B cell (primary cell): Measurements from ENCODE around the gene HAT1. TPM values are rescaled to one million over a fixed set of nuclear protein-coding genes. Genes with fewer than 3 reads are reported as not detected.
"Not testable (repeated sequence)": the region's sequence is repeated elsewhere in the genome, so short reads cannot be mapped to it uniquely, and the experiment has no call there.

Experiments used
- ATAC-seq: fragments of 200-7000 bp; cut with Tn5 transposase; one replicate; pipeline ENCODE4 v1.10.0; 2021; ENCODE audit warnings: low read depth, mild to moderate bottlenecking, moderate number of reproducible peaks, moderate library complexity
- CTCF ChIA-PET: fragments of 350-600 bp; sonication (Branson Sonifier 250); formaldehyde crosslinking; loops from one replicate; lab custom pipeline; 2021; ENCODE audit warnings: antibody characterized with exemption, inconsistent platforms; lab: Charles Lee
- POLR2A ChIA-PET: fragments of 350-600 bp; sonication (Branson Sonifier 250); formaldehyde crosslinking; loops from one replicate; lab custom pipeline; 2021; ENCODE audit warnings: antibody characterized with exemption; lab: Charles Lee
- DNase-seq: peaks from one replicate; pipeline ENCODE4 v3.0.0; 2013
- H2AFZ ChIP-seq: 2 replicates; pipeline ENCODE4 v1.6.1; 2012; ENCODE audit warnings: mild to moderate bottlenecking, low read depth, low read length; ENCODE audit not compliant: insufficient read depth, poor library complexity, severe bottlenecking
- H3K27ac ChIP-seq, 2 donors: 1 replicate in 1 of 2; 2 replicates in 1 of 2; pipeline ENCODE4 v1.5.1; 2012 to 2013; ENCODE audit warnings: low read length in 2 of 2, mild to moderate bottlenecking in 2 of 2, moderate library complexity in 1 of 2
- H3K27me3 ChIP-seq, 4 experiments: fragments of 200-600 bp in 1 of 4; sonication (generic) in 1 of 4; replicated peaks in 1 of 4; 1 replicate in 2 of 4; 2 replicates in 2 of 4; pipeline versions ENCODE4 v1.6.1 to v1.7.0; 2013 to 2016; ENCODE audit warnings: low read length in 3 of 4, mild to moderate bottlenecking in 2 of 4, mixed read lengths in 1 of 4, moderate library complexity in 1 of 4; ENCODE audit not compliant: insufficient read depth in 4 of 4, control insufficient read depth in 3 of 4; ENCODE audit errors: control extremely low read depth in 1 of 4
- H3K36me3 ChIP-seq, 2 experiments: replicated peaks in 1 of 2; 1 replicate in 1 of 2; 2 replicates in 1 of 2; pipeline versions ENCODE4 v1.6.1 to v1.7.1; 2013; ENCODE audit warnings: low read length in 1 of 2; ENCODE audit not compliant: insufficient read depth in 2 of 2, control insufficient read depth in 1 of 2; ENCODE audit errors: control extremely low read depth in 1 of 2, extremely low read depth in 1 of 2
- H3K4me1 ChIP-seq, 2 donors: fragments of 200-600 bp in 1 of 2; sonication (generic) in 1 of 2; 1 replicate in 1 of 2; 2 replicates in 1 of 2; pipeline versions ENCODE4 v1.5.1 to v1.6.1; 2013 to 2017; ENCODE audit warnings: low read length in 2 of 2; ENCODE audit not compliant: control insufficient read depth in 2 of 2, insufficient read depth in 2 of 2
- H3K4me2 ChIP-seq: replicated peaks from 2 replicates; pipeline ENCODE3; 2012; ENCODE audit warnings: mild to moderate bottlenecking, low read depth, low read length; ENCODE audit not compliant: poor library complexity, severe bottlenecking
- H3K4me3 ChIP-seq, 5 experiments: fragments of 200-600 bp in 1 of 5; sonication (generic) in 1 of 5; 1 replicate in 3 of 5; 2 replicates in 2 of 5; pipeline versions ENCODE4 v1.5.1 to v1.7.0; 2011 to 2016; ENCODE audit warnings: low read length in 4 of 5, mild to moderate bottlenecking in 4 of 5, low read depth in 2 of 5, control low read depth in 1 of 5, moderate library complexity in 1 of 5; ENCODE audit not compliant: insufficient read depth in 1 of 5; ENCODE audit errors: control extremely low read depth in 1 of 5, extremely low read depth in 1 of 5
- H3K79me2 ChIP-seq: fragments of 200-600 bp; sonication (generic); one replicate; pipeline ENCODE4 v1.6.0; 2016; ENCODE audit warnings: low read length; ENCODE audit not compliant: control insufficient read depth, insufficient read depth
- H3K9ac ChIP-seq: fragments of 200-600 bp; sonication (generic); 2 replicates; pipeline ENCODE4 v1.6.1; 2017; ENCODE audit warnings: mild to moderate bottlenecking, low read length, moderate library complexity
- H3K9me3 ChIP-seq, 3 donors: one replicate each; pipeline versions ENCODE4 v1.6.1 to v1.7.1; 2013; ENCODE audit warnings: low read length in 2 of 3; ENCODE audit not compliant: control insufficient read depth in 2 of 3, insufficient read depth in 1 of 3; ENCODE audit errors: control extremely low read depth in 1 of 3
- H4K20me1 ChIP-seq: 2 replicates; pipeline ENCODE4 v1.6.0; 2012; ENCODE audit warnings: mild to moderate bottlenecking, low read length; ENCODE audit not compliant: insufficient read depth, control insufficient read depth, poor library complexity, severe bottlenecking
- H3K27ac Mint-ChIP-seq: one replicate; pipeline ENCODE4 v1.8.0; 2021; ENCODE audit warnings: mixed read lengths
- H3K27me3 Mint-ChIP-seq: one replicate; pipeline ENCODE4 v1.8.0; 2021; ENCODE audit warnings: mixed read lengths
- H3K4me1 Mint-ChIP-seq: one replicate; pipeline ENCODE4 v1.8.0; 2021; ENCODE audit warnings: mixed read lengths
- H3K4me3 Mint-ChIP-seq: one replicate; pipeline ENCODE4 v1.8.0; 2021; ENCODE audit warnings: mixed read lengths
- H3K9me3 Mint-ChIP-seq: one replicate; pipeline ENCODE4 v1.8.0; 2022; ENCODE audit warnings: mixed read lengths; ENCODE audit not compliant: insufficient read depth
- EZH2 ChIP-seq: IDR thresholded peaks from 2 replicates; pipeline ENCODE4 v1.6.1; 2012; ENCODE audit warnings: borderline replicate concordance, low read depth, mild to moderate bottlenecking, moderate library complexity, low read length; ENCODE audit not compliant: insufficient read depth, poor library complexity, severe bottlenecking
- WGBS: methylation state at CpG from one replicate; pipeline ENCODE4 v1.1.5; 2013; ENCODE audit warnings: missing lambda C conversion rate; ENCODE audit not compliant: insufficient coverage; 5-methylcytosine and 5-hydroxymethylcytosine counted together
- intact Hi-C: fragments of 100-400 bp; cut with micrococcal nuclease; formaldehyde crosslinking; loops from one replicate; pipeline ENCODE4 v1.10.0; 2022
- polyA plus RNA-seq: library from polyadenylated mRNA; depleted of rRNA; stranded (reverse); fragments of >200 nt; gene quantifications from 2 replicates; pipeline ENCODE4 v1.2.3, GENCODE V29; 2012
- total RNA-seq, 2 donors: library from RNA; stranded (reverse); fragments of 120-200 nt in 1 of 2; gene quantifications; 1 replicate in 1 of 2; 2 replicates in 1 of 2; pipeline versions ENCODE4 v1.2.3 to v1.2.4, GENCODE V29; 2013 to 2022
- TF ChIP-seq, protein P1 (sequence below): fragments of 200-600 bp; IDR thresholded peaks from one replicate; pipeline ENCODE4 v1.8.0; 2022; ENCODE audit warnings: antibody characterized with exemption, mild to moderate bottlenecking

The HAT1 gene
- total and polyA plus RNA-seq, 2 donors (not counting 1 experiment from before 2014, with no cell fraction given): 12.0 to 25.1 TPM

- Histone ChIP-seq H3K27ac (no peak overlapping the region), H3K27me3 (peaks cover 0 to 7% (median 0%) of the 10 kb centered on the region in 4 experiments), H3K4me3 (no peak overlapping the region), H3K4me1 (peaks cover 13 to 14% of the 10 kb centered on the region in 2 donors), H2AFZ (no peak overlapping the region), H4K20me1 (no peaks in the 10 kb centered on the region), H3K4me2 (no peak overlapping the region), H3K9me3 (no peaks in the 10 kb centered on the region), H3K36me3 (no peaks in the 10 kb centered on the region), H3K79me2 (no peaks in the 10 kb centered on the region), H3K9ac (no peak overlapping the region)
- Mint-ChIP-seq H3K27ac (no peak overlapping the region), H3K4me1 (peaks cover 18% of the 10 kb centered on the region), H3K27me3 (peaks cover 10% of the 10 kb centered on the region), H3K4me3 (no peak overlapping the region), H3K9me3 (no peaks in the 10 kb centered on the region)
- TF ChIP-seq, protein P1, sequence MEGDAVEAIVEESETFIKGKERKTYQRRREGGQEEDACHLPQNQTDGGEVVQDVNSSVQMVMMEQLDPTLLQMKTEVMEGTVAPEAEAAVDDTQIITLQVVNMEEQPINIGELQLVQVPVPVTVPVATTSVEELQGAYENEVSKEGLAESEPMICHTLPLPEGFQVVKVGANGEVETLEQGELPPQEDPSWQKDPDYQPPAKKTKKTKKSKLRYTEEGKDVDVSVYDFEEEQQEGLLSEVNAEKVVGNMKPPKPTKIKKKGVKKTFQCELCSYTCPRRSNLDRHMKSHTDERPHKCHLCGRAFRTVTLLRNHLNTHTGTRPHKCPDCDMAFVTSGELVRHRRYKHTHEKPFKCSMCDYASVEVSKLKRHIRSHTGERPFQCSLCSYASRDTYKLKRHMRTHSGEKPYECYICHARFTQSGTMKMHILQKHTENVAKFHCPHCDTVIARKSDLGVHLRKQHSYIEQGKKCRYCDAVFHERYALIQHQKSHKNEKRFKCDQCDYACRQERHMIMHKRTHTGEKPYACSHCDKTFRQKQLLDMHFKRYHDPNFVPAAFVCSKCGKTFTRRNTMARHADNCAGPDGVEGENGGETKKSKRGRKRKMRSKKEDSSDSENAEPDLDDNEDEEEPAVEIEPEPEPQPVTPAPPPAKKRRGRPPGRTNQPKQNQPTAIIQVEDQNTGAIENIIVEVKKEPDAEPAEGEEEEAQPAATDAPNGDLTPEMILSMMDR: no peak
- no peak for TF ChIP-seq EZH2
- intact Hi-C loops: no loop called here
- POLR2A ChIA-PET: no interaction called here
- 92% methylated on average over 4 of the region's 5 CpGs for WGBS
- DNase-seq (no peak), ATAC-seq (no peak)
- CTCF ChIA-PET: no interaction called here
Observed at GRCh38 chr2:171996021-171996420, 73.8 kb downstream of the HAT1 start.

GRCh38 chr2:171997031-171997430 is 74.8 kb downstream of the HAT1 start:
- Mint-ChIP-seq H3K27me3 (peaks cover 10% of the 10 kb centered on the region), H3K4me1 (peaks cover 18% of the 10 kb centered on the region)
- WGBS: 91% methylated on average over 3 of the region's 5 CpGs
- H3K27ac ChIP-seq, H3K79me2 ChIP-seq, intact Hi-C loops, DNase-seq, H3K4me3 Mint-ChIP-seq, H3K9me3 Mint-ChIP-seq, H4K20me1 ChIP-seq, H3K9me3 ChIP-seq, H2AFZ ChIP-seq, H3K27ac Mint-ChIP-seq, ATAC-seq, H3K9ac ChIP-seq, H3K36me3 ChIP-seq, H3K27me3 ChIP-seq, POLR2A ChIA-PET, H3K4me3 ChIP-seq, CTCF ChIA-PET, H3K4me2 ChIP-seq: not testable (repeated sequence)
- peaks cover 13 to 14% of the 10 kb centered on the region in 2 donors for H3K4me1 ChIP-seq
